HepG2 (cell line): ENCODE measurements around the gene HDHD3. TPM values are rescaled to one million over a fixed set of nuclear protein-coding genes. Genes with fewer than 3 reads are reported as not detected.

Experiments
- ARNTL ChIP-seq: sonication (generic); formaldehyde crosslinking; IDR thresholded peaks from 2 replicates; pipeline ENCODE4 v1.4.0; 2020; ENCODE audit warnings: mild to moderate bottlenecking, missing genetic modification reagents
- GTF3A ChIP-seq: sonication (generic); formaldehyde crosslinking; conservative IDR thresholded peaks from 2 replicates; pipeline ENCODE4 v1.4.0; 2020; ENCODE audit warnings: mild to moderate bottlenecking, missing genetic modification reagents
- KDM2A ChIP-seq: sonication (generic); formaldehyde crosslinking; IDR thresholded peaks from 2 replicates; pipeline ENCODE4 v1.4.0; 2020; ENCODE audit warnings: low read depth, missing genetic modification reagents, borderline replicate concordance
- KLF16 ChIP-seq, 2 experiments: sonication (generic) in 1 of 2; formaldehyde crosslinking in 1 of 2; IDR thresholded peaks; 2 replicates each; pipeline versions ENCODE4 v1.6.1 to v1.8.0; 2016 to 2023; ENCODE audit warnings: missing genetic modification reagents in 2 of 2, missing compliant biosample characterization in 1 of 2
- MED13 ChIP-seq: sonication (generic); formaldehyde crosslinking; IDR thresholded peaks from 2 replicates; pipeline ENCODE4 v1.5.0; 2020; ENCODE audit warnings: missing genetic modification reagents
- MTA3 ChIP-seq: sonication (generic); formaldehyde crosslinking; IDR thresholded peaks from 2 replicates; pipeline ENCODE4 v1.4.0; 2020; ENCODE audit warnings: missing genetic modification reagents
- NFYC ChIP-seq: IDR thresholded peaks from 2 replicates; pipeline ENCODE4 v1.6.1; 2016; ENCODE audit warnings: missing genetic modification reagents, missing compliant biosample characterization
- PHF8 ChIP-seq: sonication (generic); formaldehyde crosslinking; IDR thresholded peaks from 2 replicates; pipeline ENCODE4 v1.5.0; 2020; ENCODE audit warnings: missing genetic modification reagents
- SATB2 ChIP-seq: sonication (generic); formaldehyde crosslinking; IDR thresholded peaks from 2 replicates; pipeline ENCODE4 v1.5.0; 2020; ENCODE audit warnings: missing genetic modification reagents
- ZNF264 ChIP-seq: sonication (generic); formaldehyde crosslinking; IDR thresholded peaks from 2 replicates; pipeline ENCODE4 v1.4.0; 2020; ENCODE audit warnings: missing genetic modification reagents
- ZNF543 ChIP-seq: sonication (generic); formaldehyde crosslinking; IDR thresholded peaks from 2 replicates; pipeline ENCODE4 v1.4.0; 2020; ENCODE audit warnings: mild to moderate bottlenecking, missing genetic modification reagents
- ZNF570 ChIP-seq: sonication (generic); formaldehyde crosslinking; IDR thresholded peaks from 2 replicates; pipeline ENCODE4 v1.4.0; 2020; ENCODE audit warnings: mild to moderate bottlenecking, missing genetic modification reagents, borderline replicate concordance
- ZNF691 ChIP-seq: sonication (generic); formaldehyde crosslinking; IDR thresholded peaks from 2 replicates; pipeline ENCODE4 v1.4.0; 2020; ENCODE audit warnings: missing genetic modification reagents, low read depth, mild to moderate bottlenecking, borderline replicate concordance
- ZSCAN25 ChIP-seq: sonication (generic); formaldehyde crosslinking; IDR thresholded peaks from 2 replicates; pipeline ENCODE4 v1.8.0; 2022; ENCODE audit warnings: mild to moderate bottlenecking, missing genetic modification reagents
- ZSCAN5A ChIP-seq: sonication (generic); formaldehyde crosslinking; IDR thresholded peaks from 2 replicates; pipeline ENCODE4 v1.8.0; 2022; ENCODE audit warnings: mild to moderate bottlenecking, missing genetic modification reagents, borderline replicate concordance
- polyA plus RNA-seq, 8 experiments: library from polyadenylated mRNA; depleted of rRNA in 3 of 8; stranded (reverse) in 7 of 8; unstranded in 1 of 8; fragments of >200 nt; fragmentation: Illumina TruSeq in 4 of 8; extraction: Trizol in 4 of 8; gene quantifications; 2 replicates each; pipeline versions ENCODE4 v1.2.1 to v1.2.3, GENCODE V29; 2011 to 2016; ENCODE audit warnings: low read depth in 4 of 8, missing spikeins in 1 of 8, mixed read lengths in 1 of 8; ENCODE audit not compliant: insufficient read depth in 1 of 8
- total RNA-seq, 5 experiments: library from RNA; depleted of rRNA; stranded (reverse); fragments of >200 nt; fragmentation: Illumina TruSeq; extraction: Trizol; gene quantifications; 2 replicates each; pipeline ENCODE4 v1.2.3, GENCODE V29; 2016; ENCODE audit warnings: low read depth in 1 of 5
- TF ChIP-seq, protein P1 (sequence below): sonication (generic); formaldehyde crosslinking; IDR thresholded peaks from 2 replicates; pipeline ENCODE4 v1.4.0; 2020; ENCODE audit warnings: missing genetic modification reagents
- TF ChIP-seq, protein P2 (sequence below): sonication (generic); formaldehyde crosslinking; IDR thresholded peaks from 2 replicates; pipeline ENCODE4 v1.5.0; 2020; ENCODE audit warnings: missing genetic modification reagents, mild to moderate bottlenecking, borderline replicate concordance
- TF ChIP-seq, protein P3 (sequence below): sonication (generic); formaldehyde crosslinking; IDR thresholded peaks from 2 replicates; pipeline ENCODE4 v1.8.1; 2023; ENCODE audit warnings: mild to moderate bottlenecking, missing genetic modification reagents
- TF ChIP-seq, protein P4 (sequence below): sonication (generic); formaldehyde crosslinking; IDR thresholded peaks from 2 replicates; pipeline ENCODE4 v1.8.0; 2023; ENCODE audit warnings: mild to moderate bottlenecking, missing genetic modification reagents
- TF ChIP-seq, protein P5 (sequence below): IDR thresholded peaks from 2 replicates; pipeline ENCODE4 v1.6.1; 2016; ENCODE audit warnings: mild to moderate bottlenecking

HDHD3 gene
- total and polyA plus RNA-seq, 2 of the 13 experiments (the other 11 are each of a cell fraction or from before 2014, with no cell fraction given): 23.1 to 38.5 TPM

DNA sequence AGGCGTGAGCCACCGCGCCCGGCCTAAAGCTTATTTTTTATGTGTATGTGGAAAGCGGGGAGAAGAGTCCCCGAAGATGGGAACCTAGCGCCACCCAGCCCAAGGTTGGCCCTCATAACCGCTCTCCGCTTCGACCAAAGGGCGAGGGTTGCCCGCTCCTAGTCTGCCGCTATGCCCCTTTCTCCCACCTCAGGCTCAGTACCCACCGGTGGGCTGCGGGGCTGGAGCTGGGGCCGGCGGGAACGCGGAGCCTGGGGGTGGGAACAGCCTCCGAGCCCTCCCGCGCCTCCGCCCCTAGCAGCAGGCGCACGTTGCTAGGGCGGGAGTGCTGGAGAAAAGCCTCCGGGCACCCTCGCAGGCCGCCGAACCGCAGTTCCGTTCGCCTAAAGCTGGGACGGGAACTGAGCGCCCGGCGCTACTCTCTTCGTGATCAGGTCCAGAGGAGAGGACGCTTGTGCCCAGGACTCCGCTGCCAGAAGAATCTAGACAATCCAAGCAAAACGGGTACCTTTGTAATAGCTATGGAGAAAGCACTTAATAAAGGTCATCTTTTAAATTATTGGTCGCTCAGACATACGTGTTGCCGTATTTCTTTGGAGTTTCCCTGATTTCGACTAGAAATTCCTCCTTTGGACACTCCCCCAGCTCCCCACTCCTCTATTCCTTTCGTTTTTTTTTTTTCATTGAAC, 36.6 kb downstream of the HDHD3 start, which contains the start of gene WDR31 (continued):
- TF ChIP-seq, protein P1, sequence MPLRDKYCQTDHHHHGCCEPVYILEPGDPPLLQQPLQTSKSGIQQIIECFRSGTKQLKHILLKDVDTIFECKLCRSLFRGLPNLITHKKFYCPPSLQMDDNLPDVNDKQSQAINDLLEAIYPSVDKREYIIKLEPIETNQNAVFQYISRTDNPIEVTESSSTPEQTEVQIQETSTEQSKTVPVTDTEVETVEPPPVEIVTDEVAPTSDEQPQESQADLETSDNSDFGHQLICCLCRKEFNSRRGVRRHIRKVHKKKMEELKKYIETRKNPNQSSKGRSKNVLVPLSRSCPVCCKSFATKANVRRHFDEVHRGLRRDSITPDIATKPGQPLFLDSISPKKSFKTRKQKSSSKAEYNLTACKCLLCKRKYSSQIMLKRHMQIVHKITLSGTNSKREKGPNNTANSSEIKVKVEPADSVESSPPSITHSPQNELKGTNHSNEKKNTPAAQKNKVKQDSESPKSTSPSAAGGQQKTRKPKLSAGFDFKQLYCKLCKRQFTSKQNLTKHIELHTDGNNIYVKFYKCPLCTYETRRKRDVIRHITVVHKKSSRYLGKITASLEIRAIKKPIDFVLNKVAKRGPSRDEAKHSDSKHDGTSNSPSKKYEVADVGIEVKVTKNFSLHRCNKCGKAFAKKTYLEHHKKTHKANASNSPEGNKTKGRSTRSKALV: peak; percentile 84
- no peak for TF ChIP-seq ZSCAN5A (CRISPR knock-in tag)
- 0 out of 2 replicates have a peak, but pooled peaks have one; percentile 49 for TF ChIP-seq ZSCAN25 (CRISPR knock-in tag)
- TF ChIP-seq, protein P2, sequence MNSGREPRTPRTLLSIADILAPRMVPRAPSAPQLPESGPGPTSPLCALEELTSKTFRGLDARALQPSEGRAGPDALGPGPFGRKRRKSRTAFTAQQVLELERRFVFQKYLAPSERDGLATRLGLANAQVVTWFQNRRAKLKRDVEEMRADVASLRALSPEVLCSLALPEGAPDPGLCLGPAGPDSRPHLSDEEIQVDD (CRISPR knock-in tag): peak; percentile 83; the same call in 1 of the 2 replicates
- TF ChIP-seq NFYC: peak; percentile 29; the same call in 1 of the 2 replicates
- TF ChIP-seq, protein P3, sequence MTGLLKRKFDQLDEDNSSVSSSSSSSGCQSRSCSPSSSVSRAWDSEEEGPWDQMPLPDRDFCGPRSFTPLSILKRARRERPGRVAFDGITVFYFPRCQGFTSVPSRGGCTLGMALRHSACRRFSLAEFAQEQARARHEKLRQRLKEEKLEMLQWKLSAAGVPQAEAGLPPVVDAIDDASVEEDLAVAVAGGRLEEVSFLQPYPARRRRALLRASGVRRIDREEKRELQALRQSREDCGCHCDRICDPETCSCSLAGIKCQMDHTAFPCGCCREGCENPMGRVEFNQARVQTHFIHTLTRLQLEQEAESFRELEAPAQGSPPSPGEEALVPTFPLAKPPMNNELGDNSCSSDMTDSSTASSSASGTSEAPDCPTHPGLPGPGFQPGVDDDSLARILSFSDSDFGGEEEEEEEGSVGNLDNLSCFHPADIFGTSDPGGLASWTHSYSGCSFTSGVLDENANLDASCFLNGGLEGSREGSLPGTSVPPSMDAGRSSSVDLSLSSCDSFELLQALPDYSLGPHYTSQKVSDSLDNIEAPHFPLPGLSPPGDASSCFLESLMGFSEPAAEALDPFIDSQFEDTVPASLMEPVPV (CRISPR knock-in tag): peak; percentile 76; the same call in 1 of the 2 replicates
- TF ChIP-seq, protein P4, sequence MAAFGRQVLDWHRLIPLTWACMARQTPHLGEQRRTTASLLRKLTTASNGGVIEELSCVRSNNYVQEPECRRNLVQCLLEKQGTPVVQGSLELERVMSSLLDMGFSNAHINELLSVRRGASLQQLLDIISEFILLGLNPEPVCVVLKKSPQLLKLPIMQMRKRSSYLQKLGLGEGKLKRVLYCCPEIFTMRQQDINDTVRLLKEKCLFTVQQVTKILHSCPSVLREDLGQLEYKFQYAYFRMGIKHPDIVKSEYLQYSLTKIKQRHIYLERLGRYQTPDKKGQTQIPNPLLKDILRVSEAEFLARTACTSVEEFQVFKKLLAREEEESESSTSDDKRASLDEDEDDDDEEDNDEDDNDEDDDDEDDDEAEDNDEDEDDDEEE (CRISPR knock-in tag): peak; percentile 61; the same call in 1 of the 2 replicates
- TF ChIP-seq ZNF570: no peak
- TF ChIP-seq KDM2A (CRISPR knock-in tag): peak; percentile 97
- peak; percentile 72; the same call in 1 of the 2 replicates for TF ChIP-seq MED13 (CRISPR knock-in tag)
- TF ChIP-seq SATB2 (CRISPR knock-in tag): peak; percentile 27; the same call in 1 of the 2 replicates
- TF ChIP-seq, protein P5, sequence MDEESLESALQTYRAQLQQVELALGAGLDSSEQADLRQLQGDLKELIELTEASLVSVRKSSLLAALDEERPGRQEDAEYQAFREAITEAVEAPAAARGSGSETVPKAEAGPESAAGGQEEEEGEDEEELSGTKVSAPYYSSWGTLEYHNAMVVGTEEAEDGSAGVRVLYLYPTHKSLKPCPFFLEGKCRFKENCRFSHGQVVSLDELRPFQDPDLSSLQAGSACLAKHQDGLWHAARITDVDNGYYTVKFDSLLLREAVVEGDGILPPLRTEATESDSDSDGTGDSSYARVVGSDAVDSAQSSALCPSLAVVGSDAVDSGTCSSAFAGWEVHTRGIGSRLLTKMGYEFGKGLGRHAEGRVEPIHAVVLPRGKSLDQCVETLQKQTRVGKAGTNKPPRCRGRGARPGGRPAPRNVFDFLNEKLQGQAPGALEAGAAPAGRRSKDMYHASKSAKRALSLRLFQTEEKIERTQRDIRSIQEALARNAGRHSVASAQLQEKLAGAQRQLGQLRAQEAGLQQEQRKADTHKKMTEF (CRISPR knock-in tag): peak; percentile 94
- TF ChIP-seq PHF8 (CRISPR knock-in tag): peak; percentile 88
- TF ChIP-seq MTA3 (CRISPR knock-in tag): no peak
- no peak; the same call in 1 of the 2 replicates for TF ChIP-seq GTF3A
- TF ChIP-seq ZNF264 (CRISPR knock-in tag): peak; percentile 70
- TF ChIP-seq ZNF691 (CRISPR knock-in tag): peak; percentile 96
- TF ChIP-seq ARNTL (CRISPR knock-in tag): peak; percentile 77; the same call in 1 of the 2 replicates
- peak in 1 of 2 experiments; percentile 92; a peak in 2 of 4 replicates for TF ChIP-seq KLF16 (CRISPR knock-in tag; IDR thresholded peaks at IDR 0.05)
- TF ChIP-seq ZNF543 (CRISPR knock-in tag): peak; percentile 82; the same call in 1 of the 2 replicates
